HG02678 (cell line): ENCODE data around the gene SEC61A1.

Experiments
- ATAC-seq: cut with Tn5 transposase; IDR thresholded peaks from one replicate; pipeline ENCODE4 v1.9.1; 2021; ENCODE audit warnings: mild to moderate bottlenecking, moderate library complexity; ENCODE audit not compliant: unreplicated experiment

Gene SEC61A1

DNA sequence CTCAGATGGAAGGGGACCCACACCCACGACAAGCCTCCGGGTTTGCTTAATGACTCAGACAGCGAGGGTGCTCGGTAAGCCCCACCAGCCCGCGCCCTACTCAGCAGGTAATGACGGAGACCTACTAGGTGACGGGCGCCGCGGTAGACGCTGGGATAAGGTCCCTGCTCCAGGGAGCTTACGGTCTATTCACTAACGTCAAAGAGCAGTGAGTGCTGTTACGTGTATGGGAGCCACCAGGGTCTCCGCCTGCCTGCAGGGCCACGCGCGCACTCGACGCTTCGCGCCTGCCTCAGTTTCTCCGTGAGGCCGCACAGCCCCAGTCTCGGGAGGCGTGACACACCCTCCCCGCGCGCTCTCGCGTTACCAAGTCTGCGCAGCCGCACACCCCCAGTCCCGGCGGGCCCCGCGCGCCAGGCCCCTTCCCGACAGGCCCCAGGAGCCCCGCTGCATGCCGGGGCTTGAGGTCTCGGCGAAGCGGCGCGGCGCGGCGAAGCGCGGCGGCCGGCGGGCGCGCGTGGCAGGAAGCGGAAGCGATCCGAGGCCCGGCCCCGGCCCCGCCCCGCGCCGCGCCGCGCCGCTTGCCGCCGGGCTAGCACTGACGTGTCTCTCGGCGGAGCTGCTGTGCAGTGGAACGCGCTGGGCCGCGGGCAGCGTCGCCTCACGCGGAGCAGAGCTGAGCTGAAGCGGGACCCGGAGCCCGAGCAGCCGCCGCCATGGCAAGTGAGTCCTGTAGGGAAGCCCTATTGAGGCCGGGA lies at the start of gene SEC61A1:
Gene SEC61A1, plus strand, starts transcription at position 601 of the 758 bp plus-strand sequence. Its CDS starts 116 bp downstream, at position 717.
- ATAC-seq: peak; percentile 95

DNA sequence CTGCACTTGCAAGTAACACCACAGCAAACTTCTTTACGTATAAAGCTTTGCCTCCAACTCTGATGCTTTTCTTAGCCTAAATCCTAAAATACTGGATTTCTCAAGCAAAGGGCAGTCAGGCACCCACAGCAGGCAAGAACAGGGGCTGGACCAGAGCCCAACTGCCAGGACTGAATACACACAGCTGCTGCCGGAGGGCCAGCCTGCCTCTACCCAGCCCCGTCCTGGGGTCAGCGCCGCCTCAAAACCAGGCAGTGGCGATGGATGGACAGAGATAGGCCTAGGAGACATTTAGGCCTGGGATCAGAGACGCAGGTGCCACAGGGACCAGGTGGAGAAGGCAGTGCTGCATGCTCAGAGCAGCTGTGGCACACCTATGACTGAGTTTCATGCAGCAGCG lies 47.6 kb upstream of the SEC61A1 start:
- ATAC-seq: no peak

DNA sequence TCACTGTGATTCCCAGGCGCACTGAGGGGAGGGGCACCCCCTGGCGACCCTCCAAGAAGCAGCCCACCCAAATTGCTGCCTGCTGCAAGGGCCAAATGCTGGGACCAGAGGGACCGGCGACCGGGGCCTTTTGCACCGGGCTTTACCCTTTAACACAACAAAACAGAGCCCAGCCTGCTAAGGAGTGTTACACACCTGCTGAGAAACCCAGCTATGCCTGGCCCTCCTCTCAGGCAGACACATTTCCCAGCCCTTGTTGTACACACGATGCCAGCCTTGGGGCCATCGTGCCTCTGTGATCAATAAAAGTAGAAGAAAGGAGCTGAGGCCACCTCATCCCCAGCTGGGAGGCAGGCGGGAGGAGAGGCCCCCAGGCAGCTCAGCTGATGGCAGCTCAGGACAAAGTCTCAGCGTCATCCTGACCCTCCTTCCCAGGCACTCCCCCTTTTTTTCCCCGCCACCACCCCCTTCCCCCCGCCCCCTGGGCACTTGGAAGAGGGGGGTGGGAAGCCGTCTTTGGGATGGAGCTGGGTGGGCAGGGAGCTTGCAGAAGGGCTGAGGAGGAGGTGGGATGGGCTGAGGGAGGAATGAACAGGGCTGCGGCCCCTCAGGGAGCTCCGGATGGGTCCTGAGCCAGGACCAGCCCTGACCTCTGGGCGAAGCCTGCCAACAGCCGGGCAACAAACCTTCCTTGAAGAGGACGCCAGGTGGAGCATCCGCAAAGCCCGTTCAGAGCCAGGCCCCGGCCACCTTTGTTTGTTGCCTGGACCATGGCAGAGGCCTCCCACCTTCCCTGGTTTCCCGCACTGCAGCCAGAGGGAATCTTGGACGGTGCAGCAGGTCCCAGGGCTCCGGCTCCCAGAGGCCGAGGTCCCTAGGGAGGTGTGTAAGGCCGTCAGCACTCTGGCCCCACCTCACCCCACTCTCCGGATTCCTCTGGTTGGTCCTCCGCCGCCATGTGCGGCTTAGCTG lies 45.9 kb upstream of the SEC61A1 start:
- ATAC-seq: no peak

DNA sequence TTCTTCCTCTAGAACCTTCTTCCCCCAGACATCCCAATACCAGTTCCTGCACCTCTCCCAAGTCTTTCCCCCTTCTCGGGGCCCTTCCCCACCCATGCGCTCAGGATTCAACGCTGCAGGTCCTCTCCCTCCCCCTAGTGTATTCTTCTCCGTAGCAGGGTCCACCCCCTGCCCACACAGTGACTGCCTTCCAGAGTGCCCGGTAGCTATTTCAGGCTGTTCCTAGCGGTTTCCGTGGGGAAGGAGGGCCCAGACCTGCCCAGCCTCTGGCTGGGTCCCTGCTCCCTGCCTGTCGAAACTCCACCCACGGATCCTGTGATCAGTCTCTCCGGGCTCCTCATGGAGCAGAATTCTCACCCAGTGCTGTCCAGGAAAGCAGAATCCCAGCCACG lies 45.2 kb upstream of the SEC61A1 start:
- ATAC-seq: no peak

DNA sequence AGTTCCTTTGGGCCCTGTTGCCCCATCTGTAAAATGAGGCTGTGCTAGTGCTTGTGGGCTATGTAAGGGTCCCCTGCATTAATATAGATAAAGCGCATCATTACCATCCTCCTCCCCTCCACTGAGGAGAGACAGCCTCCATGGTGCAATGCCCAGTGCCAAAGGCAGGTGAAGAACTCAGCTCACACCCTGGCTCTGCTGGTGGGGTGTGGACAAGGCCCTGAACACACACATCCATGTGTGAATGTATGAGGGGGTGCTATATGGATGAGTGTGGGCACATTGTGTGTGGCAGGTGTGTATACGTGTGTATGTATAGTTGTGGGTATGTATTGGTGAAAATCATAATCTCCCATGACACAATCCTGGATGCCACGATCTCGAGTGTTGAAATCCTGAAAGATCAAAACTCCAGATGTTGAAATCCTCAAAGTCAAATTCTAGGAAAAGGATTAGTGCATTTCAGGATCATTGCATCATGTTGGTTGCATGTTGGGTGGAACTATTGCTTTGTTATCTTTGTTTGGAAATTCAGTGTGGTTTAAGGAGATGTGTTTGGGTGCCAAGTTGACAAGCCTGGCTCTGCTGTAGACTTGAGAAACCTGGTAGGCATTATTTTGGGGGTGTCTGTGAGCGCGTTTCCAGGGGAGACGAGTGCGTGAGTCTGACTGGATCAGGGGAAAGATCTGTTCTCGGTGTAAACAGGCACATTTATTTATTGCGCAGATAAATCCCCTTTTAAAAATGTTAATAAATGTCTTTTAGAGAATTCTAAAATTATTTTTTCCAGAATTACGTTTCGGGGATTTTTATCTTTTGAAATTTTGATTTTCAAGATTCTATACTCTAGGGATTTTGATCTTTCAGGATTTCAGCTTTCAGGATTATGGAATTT lies 42.0 kb upstream of the SEC61A1 start:
- no peak for ATAC-seq

DNA sequence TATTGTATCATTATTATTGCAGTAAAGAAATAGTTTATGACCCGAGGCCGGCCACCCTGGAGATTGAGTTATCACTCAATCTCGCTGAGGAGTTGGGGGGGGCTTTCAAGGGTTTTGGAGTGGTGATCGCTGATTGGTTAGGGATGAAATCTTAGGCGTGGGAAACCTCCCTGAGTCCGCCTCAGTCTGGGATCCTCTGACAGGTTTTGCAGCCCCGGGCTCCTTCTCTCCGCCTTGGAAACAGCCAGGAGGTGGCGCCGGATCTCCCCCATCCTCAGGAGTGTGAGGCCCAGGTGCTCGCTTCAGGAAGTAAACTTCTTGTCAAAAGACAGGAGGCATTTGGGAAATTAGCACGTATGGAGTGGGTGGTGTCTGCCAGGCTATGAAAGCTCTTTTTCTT lies 41.1 kb upstream of the SEC61A1 start:
- no peak for ATAC-seq

DNA sequence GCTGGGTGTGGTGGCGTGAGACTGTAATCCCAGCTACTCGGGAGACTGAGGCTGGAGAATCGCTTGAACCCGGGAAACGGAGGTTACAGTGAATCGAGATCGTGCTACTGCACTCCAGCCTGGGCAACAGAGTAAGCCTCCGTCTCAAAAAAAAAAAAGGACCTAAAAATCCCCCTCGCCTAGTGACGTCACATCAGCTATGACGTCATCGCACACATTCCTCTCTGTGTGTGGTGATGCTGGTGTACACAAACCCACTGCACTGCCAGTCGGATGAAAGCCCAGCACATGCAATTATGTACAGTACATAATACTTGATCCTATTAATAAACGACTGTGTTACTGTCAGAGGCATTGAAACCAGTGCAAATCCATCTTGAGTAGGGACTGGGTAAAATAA lies 40.2 kb upstream of the SEC61A1 start:
- no peak for ATAC-seq

DNA sequence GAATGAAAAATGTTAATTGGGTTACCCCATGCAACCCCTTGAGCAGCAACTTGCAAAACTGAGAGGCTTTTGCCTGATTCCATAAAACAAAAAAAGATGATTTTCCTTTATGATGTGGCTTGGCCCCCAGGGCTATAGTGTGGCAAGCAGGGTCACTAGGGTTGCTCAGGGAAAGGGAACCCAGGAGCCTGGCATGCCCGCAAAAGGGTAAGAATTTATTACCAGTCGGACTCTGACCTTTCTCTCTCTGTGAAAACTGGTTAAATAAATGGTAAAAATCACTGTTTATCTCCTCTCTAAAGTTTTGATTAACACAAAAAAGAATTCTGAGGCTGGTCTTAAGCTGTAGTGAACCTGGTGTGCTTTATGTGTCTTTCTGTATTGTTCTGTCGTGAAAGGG lies 37.7 kb upstream of the SEC61A1 start:
- ATAC-seq: no peak

DNA sequence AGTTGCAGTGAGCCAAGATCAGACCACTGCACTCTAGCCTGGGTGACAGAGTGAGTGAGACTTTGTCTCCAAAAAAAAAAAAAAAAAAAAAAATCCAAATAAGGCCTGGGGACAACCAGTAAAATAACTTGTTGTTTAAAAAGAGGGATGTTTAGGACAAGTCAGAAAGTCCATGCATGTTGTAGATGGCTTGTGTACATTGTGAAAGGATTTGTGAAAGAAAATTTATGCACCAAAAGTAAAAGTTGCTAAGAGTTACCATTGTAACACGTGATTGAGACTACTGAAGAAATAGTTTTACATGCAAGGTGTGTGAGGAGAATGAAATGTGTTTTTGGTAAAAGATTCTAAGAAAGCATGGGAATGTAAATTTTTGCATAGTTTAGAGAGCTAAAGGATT lies 35.7 kb upstream of the SEC61A1 start:
- no peak for ATAC-seq

DNA sequence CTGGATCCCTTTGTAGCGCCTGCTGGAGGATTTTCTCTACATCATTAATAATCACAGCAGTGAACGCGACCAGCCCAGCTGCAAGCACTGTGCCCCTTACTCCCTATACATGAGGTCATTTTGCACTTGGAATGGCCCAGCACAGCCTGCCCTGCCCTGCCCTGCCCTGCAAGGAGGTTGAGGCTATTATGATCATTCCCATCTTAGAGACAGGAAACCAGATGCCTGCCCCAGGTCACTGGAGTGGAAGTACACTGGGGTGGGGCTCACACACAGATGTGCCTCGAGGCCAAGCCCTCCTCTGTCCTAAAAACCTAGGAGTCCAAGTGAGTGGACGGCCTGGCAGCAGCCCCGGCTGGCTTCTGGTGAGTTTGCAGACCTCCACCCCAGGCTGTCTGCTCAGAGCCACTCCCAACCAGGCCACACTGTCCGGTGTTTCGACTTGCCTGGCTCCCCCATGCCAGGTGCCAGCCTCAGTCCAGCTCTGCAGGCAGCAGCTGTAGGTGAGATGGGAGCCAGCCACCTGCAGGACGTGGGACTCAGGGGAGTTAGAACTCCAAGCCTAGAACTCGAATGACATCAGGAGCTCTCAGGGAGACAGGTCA lies 30.4 kb upstream of the SEC61A1 start:
- ATAC-seq: no peak

DNA sequence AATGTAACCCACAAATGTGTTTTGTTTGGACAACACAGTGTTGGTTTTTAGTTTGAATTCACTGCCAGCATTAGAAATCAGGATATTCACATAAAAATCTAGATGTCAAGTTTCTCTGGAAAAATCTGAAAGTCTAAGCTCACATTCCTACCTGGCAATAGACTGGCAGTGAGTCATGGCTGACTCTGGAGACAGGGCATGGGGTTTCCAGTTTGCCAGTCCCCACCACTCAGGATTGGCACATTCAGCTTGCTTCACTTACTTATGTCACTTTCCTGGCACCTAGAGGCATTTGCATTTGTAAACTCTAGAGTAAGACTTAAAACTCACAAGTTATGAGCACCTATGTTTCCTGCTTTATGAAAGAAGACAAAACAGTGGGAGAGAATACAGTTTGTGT lies 19.1 kb upstream of the SEC61A1 start:
- ATAC-seq: no peak

DNA sequence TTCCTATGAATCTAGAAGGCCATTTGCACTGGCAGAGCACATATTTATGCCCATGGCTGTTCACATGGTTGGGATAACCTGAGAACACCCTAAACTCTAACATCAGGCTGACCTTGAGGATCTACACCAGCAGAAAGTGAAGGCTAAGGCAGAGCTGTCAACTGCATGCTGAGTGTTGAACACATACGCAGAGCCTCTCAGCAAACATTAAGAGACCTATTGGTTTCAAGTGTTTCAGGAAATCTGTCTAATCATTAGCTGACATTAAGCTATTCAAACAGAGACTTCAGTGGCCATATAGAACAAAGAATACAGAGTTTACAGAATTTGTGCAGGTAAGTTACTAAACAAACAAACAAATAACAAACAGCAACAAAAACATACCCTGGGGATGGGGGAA lies 16.1 kb upstream of the SEC61A1 start:
- ATAC-seq: no peak

DNA sequence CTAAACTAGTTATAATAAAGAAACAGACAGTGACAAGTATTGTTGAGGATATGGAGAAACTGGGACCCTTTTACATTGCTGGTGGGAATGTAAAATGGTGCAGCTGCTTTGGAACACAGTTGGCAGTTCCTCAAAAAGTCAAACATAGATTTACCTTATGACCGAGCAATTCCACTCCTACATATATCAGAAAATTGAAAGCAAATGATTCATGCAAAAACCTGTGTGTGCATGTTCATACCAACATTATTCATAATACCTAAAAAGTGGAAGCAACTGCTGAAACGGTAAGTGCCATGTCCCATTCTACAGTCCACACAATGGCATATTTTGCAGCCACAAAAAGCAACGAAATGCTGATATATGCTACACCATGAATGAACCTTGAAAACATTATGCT lies 12.2 kb upstream of the SEC61A1 start:
- no peak for ATAC-seq

DNA sequence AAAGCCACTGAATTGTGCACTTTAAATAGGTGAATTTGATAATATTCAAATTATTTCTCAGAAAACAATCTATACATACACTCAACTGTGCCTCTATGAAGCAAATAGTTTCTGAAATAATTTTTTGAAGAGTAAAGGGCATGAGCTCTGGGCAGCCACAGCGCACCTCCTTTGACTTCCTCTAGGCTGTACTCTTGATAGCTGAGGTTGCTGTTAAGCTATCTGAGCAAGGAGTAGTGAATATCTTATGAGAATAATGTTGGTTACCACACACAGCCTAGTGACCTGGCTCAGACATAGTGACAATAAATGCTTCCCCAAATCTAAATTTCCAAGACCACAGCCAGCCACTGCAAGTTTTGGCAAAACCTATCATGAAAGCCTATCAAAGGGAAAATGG lies 11.6 kb upstream of the SEC61A1 start:
- no peak for ATAC-seq

DNA sequence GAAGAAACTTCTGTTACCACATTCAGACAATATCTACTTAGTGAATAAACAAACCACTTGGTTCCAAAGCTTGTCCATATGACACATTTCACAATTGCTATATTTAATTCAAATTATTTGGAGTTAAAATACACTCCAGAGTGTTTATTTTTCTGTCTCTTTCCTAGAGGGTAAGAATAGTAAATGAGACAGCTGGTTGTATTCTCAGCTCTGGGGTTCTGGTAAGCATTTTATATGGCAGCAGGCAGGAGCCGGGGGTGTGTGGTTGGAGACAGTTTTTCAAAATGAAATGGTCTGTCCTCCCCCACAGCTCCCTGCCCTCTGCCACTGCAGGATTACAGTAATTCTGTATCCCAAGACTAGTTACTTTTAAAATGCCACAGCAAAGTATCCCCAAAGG lies 10.9 kb upstream of the SEC61A1 start:
- ATAC-seq: no peak

DNA sequence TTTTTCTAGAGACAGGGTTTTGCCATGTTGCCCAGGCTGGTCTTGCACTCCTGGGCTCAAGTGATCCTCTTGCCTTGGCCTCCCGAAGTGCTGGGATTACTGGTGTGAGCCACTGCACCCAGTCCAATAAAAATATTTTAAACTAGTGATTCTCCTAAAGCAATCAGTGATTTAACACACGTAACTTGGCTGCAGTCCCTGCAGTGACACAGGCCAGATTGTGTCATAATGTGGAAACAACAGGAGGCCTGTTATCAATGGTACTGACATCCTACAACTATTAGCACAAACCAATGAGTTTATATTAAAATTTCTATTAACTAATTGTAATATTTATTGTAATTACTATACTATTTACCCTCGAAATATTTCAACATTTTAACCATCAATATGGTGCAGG lies 1.6 kb upstream of the SEC61A1 start:
- no peak for ATAC-seq

DNA sequence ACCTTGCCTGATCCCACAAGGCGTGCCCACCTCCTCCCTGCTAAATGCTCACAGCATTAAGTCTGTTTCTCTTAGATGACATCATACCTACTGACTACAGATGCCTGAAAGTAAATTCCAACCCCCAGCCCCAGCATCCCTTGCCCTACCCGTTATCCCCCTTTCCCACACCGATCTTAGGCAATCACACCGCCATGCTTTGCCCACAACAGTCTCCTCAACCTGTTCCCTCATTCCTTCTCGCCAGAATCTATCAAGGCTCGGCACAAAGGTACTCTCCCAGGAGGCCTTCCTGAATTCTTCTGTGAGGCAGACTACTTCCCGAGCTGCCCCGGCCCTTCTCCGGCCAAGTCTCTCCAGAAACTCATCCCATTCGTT lies 789 bp upstream of the SEC61A1 start:
- no peak for ATAC-seq

DNA sequence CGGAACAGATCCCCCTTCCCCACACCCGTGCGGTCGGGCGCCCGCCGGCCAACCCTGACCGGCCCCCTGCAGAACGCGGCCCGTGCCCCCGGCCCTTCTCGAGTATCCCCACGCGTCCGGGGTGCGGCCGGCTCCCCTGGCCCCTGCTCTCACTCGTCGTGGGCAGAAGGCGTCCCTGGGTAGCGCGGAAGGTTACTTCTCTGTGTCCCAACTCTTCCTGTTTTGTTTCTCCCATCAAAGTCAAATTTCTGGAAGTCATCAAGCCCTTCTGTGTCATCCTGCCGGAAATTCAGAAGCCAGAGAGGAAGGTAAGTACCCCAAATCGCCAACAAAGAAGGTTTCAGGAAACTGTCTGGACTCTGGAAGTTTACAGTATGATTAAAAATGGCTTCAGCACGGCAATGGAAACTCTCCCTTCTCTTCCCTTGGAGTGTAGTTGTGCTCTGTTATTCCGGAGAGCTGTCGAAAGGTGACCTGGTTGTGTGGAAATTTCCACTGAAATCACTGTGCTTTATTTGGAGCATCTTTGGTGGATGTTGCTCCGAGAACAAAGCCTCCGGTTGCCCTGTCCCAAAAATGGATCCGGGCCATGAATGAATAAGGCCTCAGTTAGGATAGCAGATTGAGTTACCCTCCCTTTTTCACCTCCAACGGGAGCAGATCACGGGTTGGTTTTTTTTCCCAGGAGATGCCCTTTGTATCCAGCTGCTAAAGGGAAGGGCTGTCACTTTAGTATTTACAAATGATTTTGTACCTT lies 536 bp downstream of the SEC61A1 start:
- no peak for ATAC-seq

DNA sequence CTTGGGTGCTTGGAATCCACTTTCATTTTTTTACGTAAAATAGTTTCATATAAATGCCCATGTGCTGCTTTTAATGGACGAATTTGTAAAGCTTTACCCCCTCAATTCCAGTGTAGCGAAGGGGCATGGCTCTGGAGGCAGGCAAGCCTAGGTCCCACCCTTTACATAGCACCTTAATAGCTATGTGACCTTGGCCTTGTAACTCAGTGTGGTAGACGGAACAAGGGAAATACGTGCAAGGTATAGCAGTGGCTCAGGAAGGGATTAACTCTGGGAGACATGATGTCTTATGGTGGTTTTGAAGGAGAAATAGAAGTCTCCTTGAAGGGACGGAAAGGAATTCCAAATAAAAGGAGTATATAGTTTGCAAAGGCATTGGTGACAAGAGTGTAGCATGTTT lies 1.4 kb downstream of the SEC61A1 start:
- no peak for ATAC-seq

DNA sequence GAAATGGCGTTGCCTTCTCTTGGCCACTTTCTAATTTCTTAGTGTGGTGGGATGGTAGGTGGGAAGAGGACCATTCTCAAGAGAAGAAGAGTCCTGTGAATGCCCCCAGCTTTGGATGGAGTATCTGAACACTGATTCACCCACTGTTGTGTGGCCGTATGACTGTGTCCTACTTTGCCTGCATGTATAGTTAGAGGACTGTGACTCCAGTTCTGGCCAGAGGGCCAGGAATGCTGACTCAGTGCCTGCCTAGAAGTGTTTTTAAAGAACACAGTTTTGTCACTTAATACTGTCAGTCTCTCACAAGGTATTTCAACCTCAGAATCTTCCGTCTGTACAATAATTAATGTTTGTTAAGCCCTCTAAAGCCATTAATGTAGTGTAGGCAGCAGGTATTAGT lies 2.1 kb downstream of the SEC61A1 start:
- no peak for ATAC-seq
